GM10266 (cell line): ENCODE measurements around the gene FHL1.

Experiments used
- DNase-seq: peaks from one replicate; pipeline ENCODE4 v3.0.0; 2012; ENCODE audit errors: extremely low spot score
- TF ChIP-seq, protein P1 (sequence below): IDR thresholded peaks from 2 replicates; pipeline ENCODE4 v1.5.1; 2012; ENCODE audit warnings: mild to moderate bottlenecking, low read depth; ENCODE audit not compliant: control insufficient read depth, insufficient read depth; ENCODE audit errors: missing control alignments

The FHL1 gene

DNA sequence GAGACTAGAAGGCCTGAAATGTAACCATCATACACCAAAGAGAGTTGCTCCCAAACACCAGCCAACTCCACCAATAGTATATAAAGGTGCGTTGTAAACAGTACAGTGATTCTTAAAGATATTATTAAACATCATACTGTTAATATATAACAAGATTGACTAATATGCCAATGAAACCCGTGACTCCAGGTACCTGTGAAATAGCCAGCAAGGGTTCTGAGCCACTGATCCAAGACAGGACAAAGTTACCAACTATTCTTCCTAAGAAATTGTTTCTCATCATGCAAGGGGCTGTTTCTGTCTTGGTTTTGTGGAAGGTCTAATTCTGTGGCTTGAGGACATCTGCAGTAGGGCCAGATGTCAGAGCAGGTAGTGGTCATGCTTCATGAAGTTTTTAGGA is 47.2 kb downstream of the FHL1 start:
- TF ChIP-seq, protein P1, sequence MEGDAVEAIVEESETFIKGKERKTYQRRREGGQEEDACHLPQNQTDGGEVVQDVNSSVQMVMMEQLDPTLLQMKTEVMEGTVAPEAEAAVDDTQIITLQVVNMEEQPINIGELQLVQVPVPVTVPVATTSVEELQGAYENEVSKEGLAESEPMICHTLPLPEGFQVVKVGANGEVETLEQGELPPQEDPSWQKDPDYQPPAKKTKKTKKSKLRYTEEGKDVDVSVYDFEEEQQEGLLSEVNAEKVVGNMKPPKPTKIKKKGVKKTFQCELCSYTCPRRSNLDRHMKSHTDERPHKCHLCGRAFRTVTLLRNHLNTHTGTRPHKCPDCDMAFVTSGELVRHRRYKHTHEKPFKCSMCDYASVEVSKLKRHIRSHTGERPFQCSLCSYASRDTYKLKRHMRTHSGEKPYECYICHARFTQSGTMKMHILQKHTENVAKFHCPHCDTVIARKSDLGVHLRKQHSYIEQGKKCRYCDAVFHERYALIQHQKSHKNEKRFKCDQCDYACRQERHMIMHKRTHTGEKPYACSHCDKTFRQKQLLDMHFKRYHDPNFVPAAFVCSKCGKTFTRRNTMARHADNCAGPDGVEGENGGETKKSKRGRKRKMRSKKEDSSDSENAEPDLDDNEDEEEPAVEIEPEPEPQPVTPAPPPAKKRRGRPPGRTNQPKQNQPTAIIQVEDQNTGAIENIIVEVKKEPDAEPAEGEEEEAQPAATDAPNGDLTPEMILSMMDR = no peak

DNA sequence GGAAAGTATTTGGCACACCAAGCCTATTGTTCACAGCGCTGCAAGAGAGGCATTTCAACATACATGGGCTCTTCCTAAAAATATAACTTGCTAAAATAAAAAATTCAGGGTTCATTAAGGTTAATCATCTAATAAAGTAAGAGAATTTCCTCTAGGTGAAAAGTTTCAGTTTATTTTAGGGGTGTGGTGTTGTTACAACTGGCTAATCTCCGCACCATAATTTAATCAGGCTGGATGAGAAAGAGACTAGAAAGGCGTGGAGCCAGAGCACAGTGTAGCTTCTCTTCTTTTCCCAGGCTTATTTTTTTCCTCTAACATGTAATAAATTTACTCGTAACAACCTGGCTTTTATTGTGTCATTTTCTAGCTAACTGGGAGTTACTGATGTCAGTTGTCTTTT is 47.9 kb downstream of the FHL1 start:
- TF ChIP-seq, protein P1 = no peak

More for the DNA sequence above, 47.2 kb downstream of the FHL1 start:
- DNase-seq = no peak

DNA sequence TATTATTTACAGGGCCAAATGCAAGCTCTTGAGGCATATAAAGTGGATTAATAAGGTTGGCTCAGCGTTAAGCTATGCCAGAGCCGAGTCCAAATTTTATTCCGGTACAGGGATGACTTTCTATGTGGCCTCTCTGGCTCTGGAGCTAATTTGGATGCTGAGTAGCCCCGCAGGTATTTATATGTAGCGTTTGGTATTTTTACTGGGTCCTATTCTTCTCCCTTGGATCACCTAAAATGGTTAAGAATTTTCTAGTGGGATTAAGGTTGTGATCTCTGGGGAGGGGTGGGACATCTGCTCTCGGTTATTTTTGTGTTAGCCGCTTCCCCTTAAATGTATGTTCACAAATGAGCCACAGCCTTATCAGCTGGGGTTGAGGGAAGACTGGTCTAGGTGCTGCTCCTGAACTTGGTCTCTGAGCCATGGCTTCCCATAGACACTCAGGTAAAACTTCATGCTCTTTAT is 49.4 kb downstream of the FHL1 start:
- DNase-seq = no peak
- TF ChIP-seq, protein P1 = no peak

More for the DNA sequence above, 47.9 kb downstream of the FHL1 start:
- no peak for DNase-seq

DNA sequence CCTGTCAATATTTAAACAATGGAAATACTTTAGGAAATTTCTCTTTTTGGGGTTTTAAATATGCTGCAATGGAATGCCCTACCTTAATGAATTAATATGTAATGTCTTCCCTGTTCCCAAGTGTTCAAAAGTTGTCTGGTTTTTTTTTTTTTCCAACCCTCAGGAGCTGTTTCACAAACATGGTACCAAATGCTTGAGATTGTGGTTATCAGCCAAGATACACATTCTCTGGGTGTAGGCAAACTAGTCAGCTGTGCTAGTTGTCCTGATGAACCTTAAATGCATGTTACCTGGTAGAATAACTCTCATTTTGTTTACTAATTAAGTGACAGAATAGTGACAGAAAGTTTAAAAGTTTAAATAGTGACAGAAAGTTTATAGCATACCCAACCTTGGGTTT is 50.7 kb downstream of the FHL1 start:
- TF ChIP-seq, protein P1 = no peak
- no peak for DNase-seq

DNA sequence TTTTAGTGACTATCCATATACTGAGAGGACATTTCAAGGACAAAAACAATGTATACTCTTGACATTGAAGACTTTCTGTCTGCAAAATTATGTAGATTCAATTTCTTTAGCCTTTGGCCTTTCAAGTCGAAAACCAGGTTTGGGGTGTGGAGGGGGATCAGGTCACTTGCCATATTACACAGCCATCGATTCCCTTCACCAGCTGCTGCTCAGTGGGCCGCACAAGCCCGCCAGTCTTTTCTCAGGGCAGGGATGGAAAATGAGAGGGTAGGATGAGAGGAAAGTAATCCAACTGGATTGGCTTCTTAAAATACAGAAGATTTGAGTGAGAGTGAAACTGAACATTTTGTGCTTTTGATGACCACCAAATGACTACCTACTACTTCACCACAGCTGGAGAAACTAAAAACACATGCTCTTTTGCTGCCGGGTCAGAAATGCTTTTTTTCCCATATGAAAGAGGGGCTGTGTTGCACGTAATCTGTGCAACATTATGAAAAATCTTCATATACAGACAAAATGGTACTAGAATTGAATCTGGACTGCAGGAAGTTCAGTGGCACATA is 51.4 kb downstream of the FHL1 start:
- TF ChIP-seq, protein P1 = no peak
- no peak for DNase-seq

DNA sequence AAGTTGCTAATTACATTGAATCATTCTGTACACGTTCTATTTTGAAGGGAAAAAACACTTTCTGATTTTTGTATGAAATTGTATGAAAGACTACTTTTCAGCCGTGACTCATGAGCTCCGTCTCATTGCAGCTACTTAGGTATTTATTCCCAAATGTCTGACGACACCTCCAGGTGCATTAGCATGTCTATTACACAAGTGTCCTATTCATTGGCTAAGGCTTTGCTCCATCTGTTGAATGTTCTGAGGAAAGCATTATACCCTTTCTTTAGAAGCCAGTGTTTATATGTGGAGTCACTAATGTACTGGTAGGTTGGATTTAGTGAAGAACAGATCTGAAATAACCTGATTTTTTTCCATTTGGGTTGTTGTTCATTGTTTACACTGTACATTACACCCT is 52.0 kb downstream of the FHL1 start:
- no peak for DNase-seq
- TF ChIP-seq, protein P1 = no peak

DNA sequence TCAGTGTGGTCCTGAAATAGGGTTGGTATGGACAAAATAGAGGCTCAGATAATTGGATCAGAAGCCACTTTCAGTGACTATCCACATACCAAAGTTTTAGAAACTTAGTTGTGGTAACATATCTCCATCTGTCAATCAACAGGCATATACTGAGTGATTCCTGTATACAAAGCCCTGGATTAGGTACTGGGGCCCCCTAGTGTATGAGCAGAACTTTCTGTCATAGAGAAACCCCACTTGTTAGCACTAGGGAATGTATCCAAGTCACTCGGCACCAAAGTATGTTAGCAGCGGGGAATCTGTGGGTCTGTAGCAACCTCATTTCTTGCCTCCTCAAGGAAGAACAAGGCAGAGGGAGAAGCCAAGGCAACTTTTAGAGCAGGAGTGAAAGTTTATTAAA is 53.1 kb downstream of the FHL1 start:
- peak; percentile 12 for DNase-seq
- TF ChIP-seq, protein P1 = peak; percentile 19
